Esophagus muscularis mucosa (tissue), 4 donors: ENCODE results near the gene STKLD1. TPM values are rescaled to one million over a fixed set of nuclear protein-coding genes. Genes with fewer than 3 reads are reported as not detected.
"Not testable (repeated sequence)": the region's sequence is repeated elsewhere in the genome, so short reads cannot be mapped to it uniquely, and the experiment has no call there.

Experiments used
- DNase-seq: peaks from one replicate; pipeline ENCODE4 v3.0.0-alpha.2; 2017; ENCODE audit errors: extremely low spot score
- H3K27ac ChIP-seq, 4 donors: fragments of 200-600 bp; sonication (generic); replicated peaks in 1 of 4; 1 replicate in 3 of 4; 2 replicates in 1 of 4; pipeline ENCODE4 v1.5.1; 2016 to 2019; ENCODE audit warnings: mild to moderate bottlenecking in 1 of 4
- H3K27me3 ChIP-seq, 4 donors: fragments of 200-600 bp; sonication (generic); one replicate each; pipeline versions ENCODE4 v1.5.1 to v1.6.0; 2016 to 2019
- H3K36me3 ChIP-seq, 4 donors: fragments of 200-600 bp; sonication (generic); one replicate each; pipeline ENCODE4 v1.5.1; 2016 to 2019
- H3K4me1 ChIP-seq, 4 donors: fragments of 200-600 bp; sonication (generic); one replicate each; pipeline ENCODE4 v1.5.1; 2016 to 2019
- H3K4me3 ChIP-seq, 4 donors: fragments of 200-600 bp; sonication (generic); 1 replicate in 2 of 4; 2 replicates in 2 of 4; pipeline ENCODE4 v1.5.1; 2016 to 2019; ENCODE audit warnings: mild to moderate bottlenecking in 4 of 4, moderate library complexity in 1 of 4
- H3K9me3 ChIP-seq, 4 donors: fragments of 200-600 bp; sonication (generic); 1 replicate in 3 of 4; 2 replicates in 1 of 4; pipeline ENCODE4 v1.5.1; 2016 to 2019
- EP300 ChIP-seq: sonication (generic); formaldehyde crosslinking; IDR thresholded peaks from one replicate; pipeline ENCODE4 v1.6.1; 2017; ENCODE audit warnings: antibody characterized with exemption
- POLR2A ChIP-seq: fragments of 450-650 bp; IDR thresholded peaks from one replicate; pipeline ENCODE4 v1.6.1; 2017; ENCODE audit warnings: antibody characterized with exemption, moderate library complexity, mild to moderate bottlenecking, low read depth
- POLR2AphosphoS5 ChIP-seq, 2 donors: sonication (generic); formaldehyde crosslinking; IDR thresholded peaks; one replicate each; pipeline ENCODE4 v1.6.1; 2017; ENCODE audit warnings: antibody characterized with exemption in 2 of 2
- WGBS: methylation state at CpG from one replicate; pipeline ENCODE4 v1.1.5; 2018; 5-methylcytosine and 5-hydroxymethylcytosine counted together
- intact Hi-C: fragments of 100-400 bp; cut with DNase I; formaldehyde crosslinking; loops from one replicate; pipeline ENCODE4 v1.15.1; 2023
- total RNA-seq, 4 donors: library from RNA; depleted of rRNA; stranded (reverse); fragments of >200 nt; gene quantifications; one replicate each; pipeline versions ENCODE4 v1.1.0 to v1.2.1, GENCODE V29; 2016
- TF ChIP-seq, protein P1 (sequence below), 3 experiments: fragments of 200-600 bp in 2 of 3; fragments of 450-650 bp in 1 of 3; sonication (generic) in 2 of 3; IDR thresholded peaks; one replicate each; pipeline ENCODE4 v1.5.1; 2017 to 2019; ENCODE audit warnings: antibody characterized with exemption in 3 of 3, mild to moderate bottlenecking in 2 of 3, moderate library complexity in 1 of 3

STKLD1 gene
- total RNA-seq, 4 donors from 2014 or later = 0.26 to 2.1 (median 1.0) TPM; not detected in 1

DNA sequence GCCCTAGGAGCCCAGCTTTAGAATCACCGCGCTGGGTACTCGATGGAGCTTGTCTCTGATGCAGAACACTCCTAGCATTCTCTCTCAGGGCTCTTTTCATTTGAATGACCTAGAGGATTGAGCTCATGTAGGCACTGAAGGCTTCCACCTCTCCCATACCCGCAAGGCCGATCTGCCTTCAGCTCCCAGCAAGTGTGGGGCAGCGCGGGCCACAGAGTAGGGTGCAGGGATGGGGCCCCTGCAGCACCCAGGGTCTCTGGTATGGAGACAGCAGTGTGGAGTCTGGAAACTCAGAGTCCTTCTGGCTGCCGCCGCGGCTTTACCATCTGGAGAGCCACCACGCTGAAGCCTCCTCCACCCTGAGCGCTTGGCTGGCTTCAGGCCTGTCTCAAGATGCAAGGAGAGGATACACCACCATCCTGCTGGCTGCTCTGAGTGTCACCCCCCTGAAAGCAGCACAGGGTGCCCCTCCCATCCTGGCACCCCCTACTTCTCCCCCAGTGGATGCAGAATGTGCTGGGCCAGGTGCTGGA, 12.9 kb downstream of the STKLD1 start:
- Histone ChIP-seq H3K4me1 (no peaks in the 10 kb centered on the region), H3K36me3 (no peaks in the 10 kb centered on the region), H3K27ac (no peak overlapping the region), H3K9me3 (no peaks in the 10 kb centered on the region), H3K27me3 (peaks cover 0 to 44% (median 2%) of the 10 kb centered on the region in 4 donors), H3K4me3 (no peak overlapping the region)
- WGBS = 70% methylated on average over 2 of the region's 12 CpGs
- intact Hi-C loops = no loop called here
- no peak for TF ChIP-seq POLR2AphosphoS5 (IDR thresholded peaks at IDR 0.05)
- no peak for TF ChIP-seq POLR2A
- DNase-seq = no peak

DNA sequence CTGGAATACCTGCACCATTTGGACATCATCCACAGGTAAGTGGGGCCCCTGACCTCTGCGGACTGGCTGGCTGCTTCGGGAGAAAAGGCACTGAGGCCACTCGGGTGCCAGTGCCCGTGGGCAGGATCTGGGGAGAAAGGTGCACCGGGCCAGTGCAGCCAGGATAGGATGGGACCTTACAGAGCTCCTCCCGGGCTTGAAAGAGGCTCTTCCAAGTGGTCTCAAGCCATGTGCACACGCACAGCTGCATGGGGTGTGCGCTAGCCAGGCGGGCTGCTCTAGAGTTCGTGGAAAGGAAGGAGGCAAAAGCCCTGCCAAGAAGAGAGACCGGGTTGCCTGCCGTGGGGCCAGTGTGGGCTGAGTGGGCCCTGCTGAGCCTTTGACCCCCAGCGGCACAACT, 13.4 kb downstream of the STKLD1 start:
- Histone ChIP-seq H3K27ac (no peak overlapping the region), H3K9me3 (no peaks in the 10 kb centered on the region), H3K36me3 (no peaks in the 10 kb centered on the region), H3K4me3 (no peak overlapping the region), H3K27me3 (peaks cover 0 to 49% (median 6%) of the 10 kb centered on the region in 4 donors), H3K4me1 (no peaks in the 10 kb centered on the region)
- WGBS = 95% methylated on average over 4 of the region's 13 CpGs
- intact Hi-C loops = no loop called here
- TF ChIP-seq POLR2A = no peak
- no peak for TF ChIP-seq POLR2AphosphoS5 (IDR thresholded peaks at IDR 0.05)
- TF ChIP-seq, protein P1, sequence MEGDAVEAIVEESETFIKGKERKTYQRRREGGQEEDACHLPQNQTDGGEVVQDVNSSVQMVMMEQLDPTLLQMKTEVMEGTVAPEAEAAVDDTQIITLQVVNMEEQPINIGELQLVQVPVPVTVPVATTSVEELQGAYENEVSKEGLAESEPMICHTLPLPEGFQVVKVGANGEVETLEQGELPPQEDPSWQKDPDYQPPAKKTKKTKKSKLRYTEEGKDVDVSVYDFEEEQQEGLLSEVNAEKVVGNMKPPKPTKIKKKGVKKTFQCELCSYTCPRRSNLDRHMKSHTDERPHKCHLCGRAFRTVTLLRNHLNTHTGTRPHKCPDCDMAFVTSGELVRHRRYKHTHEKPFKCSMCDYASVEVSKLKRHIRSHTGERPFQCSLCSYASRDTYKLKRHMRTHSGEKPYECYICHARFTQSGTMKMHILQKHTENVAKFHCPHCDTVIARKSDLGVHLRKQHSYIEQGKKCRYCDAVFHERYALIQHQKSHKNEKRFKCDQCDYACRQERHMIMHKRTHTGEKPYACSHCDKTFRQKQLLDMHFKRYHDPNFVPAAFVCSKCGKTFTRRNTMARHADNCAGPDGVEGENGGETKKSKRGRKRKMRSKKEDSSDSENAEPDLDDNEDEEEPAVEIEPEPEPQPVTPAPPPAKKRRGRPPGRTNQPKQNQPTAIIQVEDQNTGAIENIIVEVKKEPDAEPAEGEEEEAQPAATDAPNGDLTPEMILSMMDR (IDR thresholded peaks at IDR 0.05) = no peak
- TF ChIP-seq EP300 = no peak
- DNase-seq = no peak

DNA sequence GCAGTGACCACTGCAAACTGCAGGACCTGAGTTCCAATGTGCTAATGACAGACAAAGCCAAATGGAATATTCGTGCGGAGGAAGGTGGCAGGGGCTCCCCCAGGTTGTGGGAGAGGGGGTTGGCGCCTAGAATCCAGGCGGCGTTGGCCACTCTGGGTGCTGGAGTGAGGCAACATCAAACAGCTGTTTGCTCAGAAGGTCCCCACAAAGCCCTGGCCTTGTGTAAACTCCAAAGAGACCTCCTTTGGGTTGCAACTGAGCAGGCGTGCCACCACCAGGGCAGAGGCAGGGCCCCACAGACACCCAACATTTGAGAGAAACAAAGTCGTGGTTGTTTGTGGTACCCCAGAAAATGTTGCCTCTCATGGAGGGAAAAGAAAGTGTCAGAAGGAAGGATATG, 14.5 kb downstream of the STKLD1 start:
- WGBS = 82% methylated on average over 7 of the region's 7 CpGs
- H3K27ac ChIP-seq = no peak overlapping the region
- DNase-seq = no peak
- H3K36me3 ChIP-seq = no peaks in the 10 kb centered on the region
- TF ChIP-seq, protein P1 (IDR thresholded peaks at IDR 0.05) = no peak
- TF ChIP-seq EP300 = no peak
- TF ChIP-seq POLR2A = no peak
- no peak for TF ChIP-seq POLR2AphosphoS5 (IDR thresholded peaks at IDR 0.05)
- no peaks in the 10 kb centered on the region for H3K9me3 ChIP-seq
- H3K4me3 ChIP-seq = no peak overlapping the region
- intact Hi-C loops = no loop called here
- peaks cover 0 to 59% (median 9%) of the 10 kb centered on the region in 4 donors for H3K27me3 ChIP-seq
- no peaks in the 10 kb centered on the region for H3K4me1 ChIP-seq

DNA sequence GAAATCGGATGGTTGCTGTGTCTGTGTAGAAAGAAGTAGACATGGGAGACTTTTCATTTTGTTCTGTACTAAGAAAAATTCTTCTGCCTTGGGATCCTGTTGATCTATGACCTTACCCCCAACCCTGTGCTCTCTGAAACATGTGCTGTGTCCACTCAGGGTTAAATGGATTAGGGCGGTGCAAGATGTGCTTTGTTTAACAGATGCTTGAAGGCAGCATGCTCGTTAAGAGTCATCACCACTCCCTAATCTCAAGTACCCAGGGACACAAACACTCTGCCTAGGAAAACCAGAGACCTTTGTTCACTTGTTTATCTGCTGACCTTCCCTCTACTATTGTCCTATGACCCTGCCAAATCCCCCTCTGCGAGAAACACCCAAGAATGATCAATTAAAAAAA, 15.3 kb downstream of the STKLD1 start:
- H3K4me1 ChIP-seq, intact Hi-C loops, DNase-seq, H3K36me3 ChIP-seq, H3K4me3 ChIP-seq, H3K9me3 ChIP-seq, H3K27ac ChIP-seq: not testable (repeated sequence)
- 88% methylated on average over 1 of the region's 4 CpGs for WGBS
- H3K27me3 ChIP-seq = peaks cover 0 to 66% (median 9%) of the 10 kb centered on the region in 4 donors

DNA sequence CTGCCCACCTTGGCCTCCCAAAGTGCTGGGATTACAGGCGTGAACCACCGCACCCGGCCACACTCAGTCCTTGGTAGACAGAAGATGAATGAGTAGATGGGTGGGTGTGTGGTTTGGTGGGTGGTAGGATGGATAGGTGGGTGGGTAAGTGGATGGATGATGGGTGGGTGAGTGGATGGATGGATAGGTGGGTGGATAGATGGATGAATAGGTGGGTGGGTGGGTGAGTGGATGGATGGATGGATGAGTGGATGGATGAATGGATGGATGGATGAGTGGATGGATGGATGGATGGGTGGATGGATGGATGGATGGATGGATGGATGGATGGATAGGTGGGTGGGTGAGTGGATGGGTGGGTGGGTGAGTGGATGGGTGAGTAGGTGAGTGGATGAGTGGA, 16.1 kb downstream of the STKLD1 start:
- H3K27ac ChIP-seq, H3K4me1 ChIP-seq, intact Hi-C loops, H3K36me3 ChIP-seq, H3K4me3 ChIP-seq, H3K9me3 ChIP-seq, DNase-seq: not testable (repeated sequence)
- 98% methylated on average over 3 of the region's 3 CpGs for WGBS
- H3K27me3 ChIP-seq = peaks cover 0 to 74% (median 9%) of the 10 kb centered on the region in 4 donors

DNA sequence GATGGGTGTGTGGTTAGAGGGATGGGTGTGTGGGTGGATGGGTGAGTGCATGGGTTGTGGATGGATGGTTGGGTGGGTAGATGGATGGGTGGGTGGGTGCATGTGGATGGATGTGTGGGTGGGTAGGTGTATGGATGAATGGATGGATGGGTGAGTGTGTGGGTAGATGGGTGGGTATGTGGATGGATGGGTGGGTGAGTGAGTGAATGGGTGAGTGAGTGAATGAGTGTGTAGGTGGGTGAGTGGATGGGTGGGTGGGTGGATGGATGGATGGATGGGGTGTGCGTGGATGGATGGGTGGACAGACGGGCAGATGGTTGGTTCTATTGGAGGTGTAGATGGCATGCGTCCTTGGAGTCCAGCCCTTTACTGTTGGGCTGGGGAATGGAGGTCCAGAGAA, 17.2 kb downstream of the STKLD1 start:
- H3K4me3 ChIP-seq = no peak overlapping the region
- peaks cover 0 to 74% (median 9%) of the 10 kb centered on the region in 4 donors for H3K27me3 ChIP-seq
- TF ChIP-seq POLR2AphosphoS5 (IDR thresholded peaks at IDR 0.05) (no peak), EP300 (no peak), POLR2A (no peak)
- TF ChIP-seq, protein P1 (IDR thresholded peaks at IDR 0.05) = no peak
- intact Hi-C loops = no loop called here
- no peak for DNase-seq
- WGBS = 86% methylated on average over 3 of the region's 3 CpGs
- no peaks in the 10 kb centered on the region for H3K4me1 ChIP-seq
- no peaks in the 10 kb centered on the region for H3K36me3 ChIP-seq
- no peak overlapping the region for H3K27ac ChIP-seq
- no peaks in the 10 kb centered on the region for H3K9me3 ChIP-seq
